ENCODE results near the gene DPP6.

DNA sequence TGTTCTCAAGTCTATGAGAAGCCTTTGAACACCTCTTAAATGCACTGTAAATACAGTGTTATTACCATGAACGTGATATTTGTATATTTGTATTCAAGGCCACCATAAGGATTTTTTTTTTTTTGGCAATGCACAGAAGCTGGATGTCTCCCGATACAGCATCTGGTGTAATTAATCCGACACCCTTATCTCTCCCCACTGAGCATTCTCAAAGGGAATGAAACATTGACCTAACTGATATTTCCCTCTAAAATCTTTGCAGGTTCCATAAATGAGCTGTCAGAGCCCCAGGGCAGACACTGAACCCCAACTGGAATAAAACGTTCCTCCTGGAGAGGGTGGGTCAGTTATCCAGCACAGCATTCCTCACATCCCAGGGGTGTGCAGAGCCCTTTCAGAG lies 634.1 kb downstream of the DPP6 start:
- TF ChIP-seq, protein P1, sequence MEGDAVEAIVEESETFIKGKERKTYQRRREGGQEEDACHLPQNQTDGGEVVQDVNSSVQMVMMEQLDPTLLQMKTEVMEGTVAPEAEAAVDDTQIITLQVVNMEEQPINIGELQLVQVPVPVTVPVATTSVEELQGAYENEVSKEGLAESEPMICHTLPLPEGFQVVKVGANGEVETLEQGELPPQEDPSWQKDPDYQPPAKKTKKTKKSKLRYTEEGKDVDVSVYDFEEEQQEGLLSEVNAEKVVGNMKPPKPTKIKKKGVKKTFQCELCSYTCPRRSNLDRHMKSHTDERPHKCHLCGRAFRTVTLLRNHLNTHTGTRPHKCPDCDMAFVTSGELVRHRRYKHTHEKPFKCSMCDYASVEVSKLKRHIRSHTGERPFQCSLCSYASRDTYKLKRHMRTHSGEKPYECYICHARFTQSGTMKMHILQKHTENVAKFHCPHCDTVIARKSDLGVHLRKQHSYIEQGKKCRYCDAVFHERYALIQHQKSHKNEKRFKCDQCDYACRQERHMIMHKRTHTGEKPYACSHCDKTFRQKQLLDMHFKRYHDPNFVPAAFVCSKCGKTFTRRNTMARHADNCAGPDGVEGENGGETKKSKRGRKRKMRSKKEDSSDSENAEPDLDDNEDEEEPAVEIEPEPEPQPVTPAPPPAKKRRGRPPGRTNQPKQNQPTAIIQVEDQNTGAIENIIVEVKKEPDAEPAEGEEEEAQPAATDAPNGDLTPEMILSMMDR (conservative IDR thresholded peaks at IDR 0.05 in 1 of 2, IDR thresholded peaks at IDR 0.05 in 1 of 2; ENCODE audit: extremely low read depth in 1 of 2, insufficient read depth in 1 of 2, low read depth in 1 of 2, low read length in 2 of 2): no peak
- TF ChIP-seq EZH2 (IDR thresholded peaks at IDR 0.05; ENCODE audit: borderline replicate concordance, low read length): no peak
